ELF-1 (cell line): ENCODE measurements around the gene IL6R.

ENCODE experiments used
- DNase-seq: peaks from one replicate; pipeline ENCODE4 v3.0.0-alpha.2; 2016; ENCODE audit warnings: low read depth, low spot score

The IL6R gene

DNA sequence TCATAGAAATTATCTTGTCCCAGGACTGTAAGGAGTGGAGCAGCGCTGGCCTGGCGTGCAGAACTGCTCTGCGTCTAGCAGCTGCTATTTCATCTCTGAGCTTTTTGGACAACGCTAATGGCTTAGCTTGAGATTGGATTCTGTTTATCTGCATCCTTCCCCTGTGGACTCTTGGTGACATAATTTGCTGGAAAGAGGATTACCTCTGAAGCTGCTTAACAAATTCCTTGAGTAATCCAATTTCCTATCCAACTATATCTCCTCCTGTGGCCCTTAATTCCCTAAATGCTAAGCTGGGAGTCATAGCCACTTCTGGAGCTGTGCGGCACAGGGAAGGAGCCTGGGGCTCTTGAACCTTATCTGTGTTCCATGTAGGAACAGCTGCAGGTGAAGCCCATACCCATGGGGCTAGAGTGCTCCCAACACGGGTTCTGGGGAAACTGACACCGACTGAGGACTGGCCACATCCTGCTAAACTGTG lies 43.2 kb downstream of the IL6R start:
- no peak for DNase-seq

DNA sequence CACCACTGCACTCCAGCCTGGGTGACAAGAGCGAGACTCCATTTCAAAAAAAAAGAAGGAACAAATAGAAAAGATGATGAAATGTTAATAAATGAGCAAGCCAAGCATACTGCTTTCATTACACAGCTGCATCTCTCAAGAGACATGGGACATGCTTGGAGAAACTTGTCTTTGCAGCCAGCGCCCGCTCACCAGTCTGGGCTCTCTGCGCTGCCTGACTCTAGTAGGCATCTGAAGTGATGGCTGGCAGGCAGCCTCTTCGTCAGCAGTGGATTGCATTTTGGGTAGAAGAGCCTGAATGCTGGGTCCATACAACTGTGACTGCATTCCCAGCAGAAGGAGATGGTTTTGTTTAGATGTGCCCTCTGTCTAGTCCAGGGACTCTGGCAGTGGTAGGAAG lies 48.0 kb downstream of the IL6R start:
- no peak for DNase-seq

DNA sequence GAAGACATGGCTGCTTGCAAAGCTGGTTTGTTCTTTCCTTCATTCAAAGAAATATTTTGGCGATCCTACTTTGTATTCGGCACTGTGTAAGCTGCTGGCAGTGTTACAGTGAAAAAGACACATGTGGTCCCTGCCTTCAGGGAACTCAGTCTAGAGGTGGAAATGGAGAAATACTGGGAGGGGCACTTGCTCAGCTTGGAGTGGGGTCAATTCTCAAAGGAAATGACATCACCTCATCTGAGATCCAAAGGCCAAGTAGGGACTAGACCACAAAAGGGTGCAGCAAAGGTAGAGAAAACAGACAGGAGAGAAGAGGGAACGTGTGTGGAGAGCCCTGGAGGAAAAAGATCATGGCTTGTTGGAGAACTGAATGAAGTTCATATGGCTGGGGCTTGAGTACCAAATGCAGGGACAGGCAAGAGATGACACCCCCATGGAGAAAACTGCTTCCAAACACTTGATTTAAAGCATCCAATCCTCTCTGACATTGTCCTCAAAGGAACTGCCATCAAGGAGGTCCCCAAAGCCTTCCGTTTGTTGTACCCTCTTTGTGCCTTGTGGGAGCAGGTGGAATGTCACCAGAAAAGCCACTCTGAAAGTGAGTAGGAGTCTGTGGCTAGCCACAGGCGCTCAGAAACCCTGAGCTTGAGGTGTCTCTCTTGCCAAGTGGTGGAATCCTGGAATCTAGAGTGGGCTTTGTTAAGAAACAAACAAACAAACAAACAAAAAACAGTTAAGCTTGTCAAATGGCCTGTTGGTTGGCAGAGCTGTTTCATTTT lies 48.6 kb downstream of the IL6R start:
- no peak for DNase-seq

DNA sequence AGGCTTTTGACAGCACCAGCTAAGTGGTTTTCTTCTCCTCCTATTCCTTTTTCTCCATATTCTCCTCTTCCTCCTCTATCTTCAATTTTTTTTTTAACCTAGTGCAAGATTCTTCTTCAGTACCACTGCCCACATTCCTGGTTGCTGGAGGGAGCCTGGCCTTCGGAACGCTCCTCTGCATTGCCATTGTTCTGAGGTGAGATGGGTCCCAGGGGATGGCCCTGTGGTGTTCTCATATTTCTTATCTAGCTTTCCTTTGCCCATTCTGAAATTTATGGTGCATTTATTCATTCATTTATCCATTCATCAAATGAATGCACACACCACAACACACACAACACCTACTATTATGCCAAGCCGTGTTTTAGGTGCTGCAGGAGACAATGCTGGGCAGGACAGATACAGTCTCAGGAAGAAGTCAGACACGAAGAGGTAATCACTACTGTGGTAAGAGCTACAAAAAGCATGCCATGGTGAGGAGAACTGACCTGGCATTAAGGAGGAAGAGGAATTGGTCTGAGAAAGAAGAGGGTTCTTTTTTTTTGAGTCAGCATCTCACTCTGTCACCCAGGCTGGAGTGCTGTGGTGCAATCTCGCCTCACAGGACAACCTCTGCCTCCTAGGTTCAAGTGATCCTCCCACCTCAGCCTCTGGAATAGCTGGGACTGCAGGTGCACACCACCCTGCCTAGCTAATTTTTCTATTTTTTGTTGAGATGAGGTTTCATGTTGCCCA lies 49.4 kb downstream of the IL6R start:
- DNase-seq = no peak

DNA sequence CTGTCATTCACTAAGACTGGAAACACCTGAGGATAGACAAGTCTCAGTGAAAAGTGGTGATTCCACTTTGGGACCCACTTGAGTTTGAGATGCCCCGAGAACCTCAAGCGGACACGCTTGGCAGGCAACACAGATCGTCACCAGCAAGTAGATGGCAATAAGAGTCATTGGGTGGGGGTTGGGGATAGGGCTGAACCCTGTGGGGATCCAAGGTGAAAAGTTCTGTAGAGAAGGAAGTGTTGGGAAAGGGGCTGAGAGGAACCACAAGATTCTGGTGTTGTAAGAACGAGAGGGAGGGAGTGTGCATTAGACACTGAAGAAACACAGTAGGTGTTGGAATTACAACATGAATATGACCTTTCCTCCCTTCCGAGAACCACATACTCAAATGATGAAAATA lies 51.5 kb downstream of the IL6R start:
- no peak for DNase-seq

DNA sequence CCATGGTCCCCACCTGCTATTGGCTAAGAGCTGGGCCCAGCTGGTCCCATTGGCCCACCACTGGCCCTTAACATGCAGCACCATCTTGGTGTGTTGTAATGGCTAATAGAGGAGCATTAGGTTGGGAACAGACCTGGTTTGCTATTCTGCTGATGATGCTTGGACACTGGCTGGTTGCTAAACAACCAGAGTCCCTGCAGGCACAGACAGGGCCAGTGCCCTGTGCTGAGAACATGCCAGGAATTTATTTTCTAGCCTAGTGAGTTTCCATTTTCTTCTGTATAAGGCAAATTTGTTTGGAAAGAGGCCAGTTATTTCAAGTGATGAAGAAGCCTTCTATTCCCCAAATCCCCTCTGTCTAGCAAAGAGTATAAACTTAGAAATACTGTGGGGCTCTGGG lies 53.9 kb downstream of the IL6R start:
- DNase-seq = no peak

DNA sequence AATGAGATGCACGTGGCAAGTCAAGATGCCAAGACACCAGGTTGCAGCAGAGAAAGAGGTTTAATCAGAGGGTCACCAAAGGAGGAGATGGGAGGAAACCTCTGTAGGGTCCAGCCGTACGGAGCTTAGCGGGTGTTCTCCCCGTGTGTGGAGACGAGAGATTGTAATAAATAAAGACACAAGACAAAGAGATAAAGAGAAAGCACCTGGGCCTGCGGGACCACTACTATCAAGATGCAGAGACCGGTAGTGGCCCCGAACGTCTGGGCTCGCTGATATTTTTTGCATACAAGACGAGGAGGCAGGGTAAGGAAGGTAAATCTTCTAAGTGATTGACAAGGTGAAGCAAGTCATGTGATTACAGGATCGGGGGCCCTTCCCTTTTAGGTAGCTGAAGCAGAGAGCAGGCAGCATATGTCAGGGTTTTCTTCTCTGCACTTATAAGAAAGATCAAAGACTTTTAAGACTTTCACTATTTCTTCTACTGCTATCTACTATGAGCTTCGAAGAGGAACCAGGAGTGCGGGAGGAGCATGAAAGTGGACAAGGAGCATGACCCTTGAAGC lies 55.6 kb downstream of the IL6R start:
- no peak for DNase-seq

DNA sequence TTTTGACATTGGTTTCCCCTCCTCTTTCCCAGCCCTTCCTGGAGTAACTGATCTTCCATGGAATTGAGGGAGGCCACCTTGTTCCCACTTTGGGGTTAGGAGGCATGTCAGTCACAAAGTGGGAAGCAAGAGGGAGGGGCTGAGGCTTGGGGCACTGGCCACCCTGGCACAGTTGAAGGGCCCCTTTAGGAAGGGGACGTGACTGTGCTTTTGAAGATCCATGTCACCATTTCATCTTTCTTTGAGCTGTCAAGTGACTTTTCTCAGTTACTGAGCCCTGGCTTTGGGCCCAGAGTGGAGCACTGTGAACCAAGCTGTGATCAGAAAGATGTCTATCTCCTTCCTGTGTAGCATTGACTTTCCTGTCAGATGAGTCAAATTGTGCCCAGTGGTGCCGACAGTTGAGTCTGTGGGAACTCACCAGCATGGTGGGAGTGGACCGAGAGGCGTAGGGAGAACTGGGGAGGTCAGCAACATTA lies 58.4 kb downstream of the IL6R start:
- DNase-seq = no peak

DNA sequence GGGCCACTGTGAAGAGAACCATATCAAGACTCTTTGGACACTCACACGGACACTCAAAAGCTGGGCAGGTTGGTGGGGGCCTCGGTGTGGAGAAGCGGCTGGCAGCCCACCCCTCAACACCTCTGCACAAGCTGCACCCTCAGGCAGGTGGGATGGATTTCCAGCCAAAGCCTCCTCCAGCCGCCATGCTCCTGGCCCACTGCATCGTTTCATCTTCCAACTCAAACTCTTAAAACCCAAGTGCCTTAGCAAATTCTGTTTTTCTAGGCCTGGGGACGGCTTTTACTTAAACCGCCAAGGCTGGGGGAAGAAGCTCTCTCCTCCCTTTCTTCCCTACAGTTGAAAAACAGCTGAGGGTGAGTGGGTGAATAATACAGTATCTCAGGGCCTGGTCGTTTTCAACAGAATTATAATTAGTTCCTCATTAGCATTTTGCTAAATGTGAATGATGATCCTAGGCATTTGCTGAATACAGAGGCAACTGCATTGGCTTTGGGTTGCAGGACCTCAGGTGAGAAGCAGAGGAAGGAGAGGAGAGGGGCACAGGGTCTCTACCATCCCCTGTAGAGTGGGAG lies 60.6 kb downstream of the IL6R start:
- no peak for DNase-seq

DNA sequence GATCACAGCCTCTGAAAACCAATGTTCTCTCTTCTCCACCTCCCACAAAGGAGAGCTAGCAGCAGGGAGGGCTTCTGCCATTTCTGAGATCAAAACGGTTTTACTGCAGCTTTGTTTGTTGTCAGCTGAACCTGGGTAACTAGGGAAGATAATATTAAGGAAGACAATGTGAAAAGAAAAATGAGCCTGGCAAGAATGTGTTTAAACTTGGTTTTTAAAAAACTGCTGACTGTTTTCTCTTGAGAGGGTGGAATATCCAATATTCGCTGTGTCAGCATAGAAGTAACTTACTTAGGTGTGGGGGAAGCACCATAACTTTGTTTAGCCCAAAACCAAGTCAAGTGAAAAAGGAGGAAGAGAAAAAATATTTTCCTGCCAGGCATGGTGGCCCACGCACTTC lies 61.1 kb downstream of the IL6R start:
- no peak for DNase-seq

DNA sequence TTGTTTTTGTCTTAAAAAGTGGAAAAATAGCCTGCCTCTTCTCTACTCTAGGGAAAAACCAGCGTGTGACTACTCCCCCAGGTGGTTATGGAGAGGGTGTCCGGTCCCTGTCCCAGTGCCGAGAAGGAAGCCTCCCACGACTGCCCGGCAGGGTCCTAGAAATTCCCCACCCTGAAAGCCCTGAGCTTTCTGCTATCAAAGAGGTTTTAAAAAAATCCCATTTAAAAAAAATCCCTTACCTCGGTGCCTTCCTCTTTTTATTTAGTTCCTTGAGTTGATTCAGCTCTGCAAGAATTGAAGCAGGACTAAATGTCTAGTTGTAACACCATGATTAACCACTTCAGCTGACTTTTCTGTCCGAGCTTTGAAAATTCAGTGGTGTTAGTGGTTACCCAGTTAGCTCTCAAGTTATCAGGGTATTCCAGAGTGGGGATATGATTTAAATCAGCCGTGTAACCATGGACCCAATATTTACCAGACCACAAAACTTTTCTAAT lies 61.8 kb downstream of the IL6R start:
- no peak for DNase-seq

DNA sequence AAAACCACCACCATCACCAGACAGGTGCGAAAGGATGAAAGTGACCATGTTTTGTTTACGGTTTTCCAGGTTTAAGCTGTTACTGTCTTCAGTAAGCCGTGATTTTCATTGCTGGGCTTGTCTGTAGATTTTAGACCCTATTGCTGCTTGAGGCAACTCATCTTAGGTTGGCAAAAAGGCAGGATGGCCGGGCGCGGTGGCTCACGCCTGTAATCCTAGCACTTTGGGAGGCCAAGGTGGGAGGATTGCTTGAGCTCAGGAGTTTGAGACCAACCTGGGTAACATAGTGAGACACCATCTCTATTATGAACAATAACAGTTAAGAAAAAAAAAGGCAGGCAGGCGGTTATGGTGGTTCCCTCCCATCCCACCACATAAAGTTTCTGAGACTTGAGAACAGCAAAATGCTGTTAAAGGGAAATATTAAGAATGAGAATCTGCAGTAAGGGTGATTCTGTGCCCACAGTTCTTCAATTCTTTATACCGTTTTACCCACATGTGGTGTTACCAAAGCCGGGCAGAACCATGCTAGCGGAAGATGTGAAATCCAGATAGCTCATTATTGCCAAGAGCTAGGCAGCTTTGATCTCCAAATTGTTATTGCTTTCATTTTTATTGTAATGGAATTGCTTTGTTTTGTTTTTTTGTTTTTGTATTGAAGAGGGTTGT lies 62.4 kb downstream of the IL6R start:
- no peak for DNase-seq

DNA sequence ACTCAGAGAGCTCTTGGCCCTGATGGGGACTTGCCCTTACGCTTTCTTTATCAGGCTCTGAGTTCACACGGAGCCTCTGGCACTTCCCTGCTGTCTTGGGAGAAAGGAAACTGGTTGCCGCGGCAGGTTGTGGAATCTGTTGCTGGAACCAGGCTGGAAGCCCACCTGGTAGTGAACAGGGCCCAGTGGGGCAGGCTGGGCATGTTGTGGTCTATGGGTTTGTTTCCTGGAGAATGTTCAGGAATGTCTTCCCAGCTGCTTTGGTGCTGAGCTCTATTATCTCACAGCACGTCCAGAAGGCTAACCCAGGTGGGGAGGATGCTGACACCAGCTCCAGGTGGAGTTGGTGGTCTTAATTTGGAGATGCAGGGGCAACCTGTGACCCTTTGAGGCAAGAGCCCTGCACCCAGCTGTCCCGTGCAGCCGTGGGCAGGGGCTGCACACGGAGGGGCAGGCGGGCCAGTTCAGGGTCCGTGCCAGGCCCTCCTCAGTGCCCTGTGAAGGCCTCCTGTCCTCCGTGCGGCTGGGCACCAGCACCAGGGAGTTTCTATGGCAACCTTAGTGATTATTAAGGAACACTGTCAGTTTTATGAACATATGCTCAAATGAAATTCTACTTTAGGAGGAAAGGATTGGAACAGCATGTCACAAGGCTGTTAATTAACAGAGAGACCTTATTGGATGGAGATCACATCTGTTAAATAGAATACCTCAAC lies 63.5 kb downstream of the IL6R start:
- DNase-seq = no peak

DNA sequence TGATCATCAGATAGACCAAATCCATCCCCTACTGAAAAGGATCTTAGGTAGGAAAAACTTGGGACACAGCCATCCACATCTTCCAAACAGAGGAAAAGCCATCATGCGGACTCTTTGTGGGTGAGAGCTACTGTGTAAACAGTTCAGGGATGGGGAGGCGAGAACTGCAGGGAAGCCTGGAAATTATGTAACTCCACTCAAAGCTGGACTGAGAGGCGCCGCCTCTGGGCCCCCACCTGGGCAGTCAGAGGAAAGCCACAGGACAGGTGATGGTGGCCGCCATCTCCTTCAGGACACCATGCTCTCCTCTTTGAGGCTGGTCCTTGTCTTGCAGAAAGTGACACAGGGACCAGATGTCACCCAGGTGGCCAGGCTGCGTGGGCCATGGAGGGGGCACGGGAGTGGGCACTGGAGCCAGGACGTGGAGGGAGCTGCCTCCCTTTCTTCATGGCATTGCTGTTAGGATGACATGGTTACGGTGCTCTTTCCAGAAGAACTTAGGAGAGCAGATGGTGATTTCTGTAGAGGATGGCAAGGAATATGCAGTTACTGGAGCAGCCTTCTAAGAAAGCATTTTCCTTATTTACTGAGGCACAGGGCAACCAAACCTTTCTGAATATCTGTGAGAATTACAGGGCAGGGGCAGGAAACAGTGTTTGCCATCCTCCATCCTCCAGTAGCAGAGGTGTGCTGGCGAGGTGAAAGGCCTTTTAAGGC lies 64.9 kb downstream of the IL6R start:
- DNase-seq = no peak

DNA sequence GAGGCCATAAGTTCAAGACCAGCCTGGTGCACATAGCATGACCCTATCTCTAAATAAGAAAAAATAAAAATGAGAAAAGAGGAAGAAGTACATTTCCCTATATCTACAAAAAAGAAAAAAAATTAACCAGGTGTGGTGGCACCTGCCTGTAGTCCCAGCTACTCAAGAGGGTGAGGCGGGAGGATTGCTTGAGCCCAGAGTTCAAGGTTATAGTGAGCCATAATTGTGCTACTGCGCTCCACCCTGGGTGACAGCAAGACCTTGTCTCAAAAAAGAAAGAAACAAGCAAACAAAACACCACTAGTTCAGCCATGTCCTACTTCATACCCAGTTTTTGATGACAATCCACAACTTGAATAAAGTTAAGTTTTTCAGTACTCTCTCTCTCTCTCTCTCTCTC lies 66.2 kb downstream of the IL6R start:
- DNase-seq = no peak

DNA sequence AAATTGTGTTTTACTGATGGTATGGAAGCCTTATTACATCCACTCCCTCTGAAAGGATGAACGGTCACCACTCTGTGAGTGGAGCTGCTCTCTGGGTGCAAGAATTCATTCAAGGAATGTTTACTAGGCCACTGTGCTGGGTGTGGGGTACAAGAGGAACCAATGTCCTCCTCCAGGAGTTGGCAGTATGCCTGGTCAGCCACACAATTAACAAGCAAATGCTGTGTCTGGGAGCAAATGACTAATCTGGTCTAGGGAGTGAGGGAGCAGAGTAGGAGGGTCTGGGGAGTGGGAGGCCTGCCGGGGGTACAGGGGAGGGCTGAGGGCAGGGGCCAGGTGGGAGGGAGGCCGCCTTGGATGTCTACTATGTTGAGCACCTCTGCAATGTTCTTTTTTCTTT lies 69.7 kb downstream of the IL6R start:
- no peak for DNase-seq

DNA sequence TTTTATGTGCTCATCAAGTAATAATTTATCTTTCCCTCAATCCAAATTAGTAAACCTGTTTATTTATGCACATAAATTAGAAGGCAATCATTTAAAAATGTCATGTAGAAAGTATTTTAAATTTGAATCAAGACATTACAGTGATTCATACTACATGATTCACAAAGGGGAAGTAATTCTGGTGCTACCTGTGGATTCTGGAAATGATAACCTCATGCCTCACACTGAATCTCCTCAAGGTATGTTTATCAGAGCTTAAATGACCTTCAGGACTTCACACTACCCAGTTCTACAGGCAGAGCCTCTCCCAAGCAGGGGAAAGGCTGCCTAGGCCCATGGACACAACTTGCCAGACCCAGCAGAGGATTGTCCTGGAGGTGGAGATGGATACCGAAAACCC lies 71.6 kb downstream of the IL6R start:
- no peak for DNase-seq

DNA sequence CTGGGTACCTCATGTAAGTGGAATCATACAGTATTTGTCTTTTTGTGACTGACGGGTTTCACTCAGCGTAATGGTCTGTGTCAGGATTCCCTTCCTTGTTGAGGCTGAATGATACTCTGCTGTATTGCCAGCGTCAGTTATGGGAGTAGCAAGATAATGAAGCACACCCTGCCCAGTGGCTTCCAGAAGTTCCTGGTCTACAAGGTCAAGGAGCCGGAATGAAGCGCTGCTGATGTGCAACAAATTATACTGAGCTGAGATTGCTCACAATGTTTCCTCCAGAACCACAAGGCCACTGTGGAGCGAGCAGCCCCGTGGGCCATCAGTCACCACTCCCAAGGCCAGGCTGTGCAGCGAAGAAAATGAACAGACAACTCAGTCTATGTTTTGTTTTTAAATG lies 72.9 kb downstream of the IL6R start:
- no peak for DNase-seq

DNA sequence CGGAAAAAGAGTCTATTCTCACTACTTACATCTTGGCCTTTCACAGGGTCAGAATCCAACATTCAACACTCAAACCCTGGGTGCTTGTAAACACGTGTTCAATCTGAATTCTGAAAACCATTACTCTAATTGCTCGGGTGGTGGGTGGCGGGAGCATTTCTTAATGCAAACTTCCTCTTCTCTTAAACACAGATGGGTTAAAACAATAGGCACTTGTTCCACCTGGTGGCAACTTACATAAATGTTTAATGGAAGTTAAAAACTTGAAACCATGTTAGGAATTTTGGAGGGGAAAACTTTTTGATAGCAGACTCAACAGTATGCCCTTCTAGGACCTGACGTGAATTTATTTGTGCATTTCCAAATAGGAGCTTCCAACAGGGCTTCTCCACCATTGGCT lies 73.5 kb downstream of the IL6R start:
- DNase-seq = no peak

DNA sequence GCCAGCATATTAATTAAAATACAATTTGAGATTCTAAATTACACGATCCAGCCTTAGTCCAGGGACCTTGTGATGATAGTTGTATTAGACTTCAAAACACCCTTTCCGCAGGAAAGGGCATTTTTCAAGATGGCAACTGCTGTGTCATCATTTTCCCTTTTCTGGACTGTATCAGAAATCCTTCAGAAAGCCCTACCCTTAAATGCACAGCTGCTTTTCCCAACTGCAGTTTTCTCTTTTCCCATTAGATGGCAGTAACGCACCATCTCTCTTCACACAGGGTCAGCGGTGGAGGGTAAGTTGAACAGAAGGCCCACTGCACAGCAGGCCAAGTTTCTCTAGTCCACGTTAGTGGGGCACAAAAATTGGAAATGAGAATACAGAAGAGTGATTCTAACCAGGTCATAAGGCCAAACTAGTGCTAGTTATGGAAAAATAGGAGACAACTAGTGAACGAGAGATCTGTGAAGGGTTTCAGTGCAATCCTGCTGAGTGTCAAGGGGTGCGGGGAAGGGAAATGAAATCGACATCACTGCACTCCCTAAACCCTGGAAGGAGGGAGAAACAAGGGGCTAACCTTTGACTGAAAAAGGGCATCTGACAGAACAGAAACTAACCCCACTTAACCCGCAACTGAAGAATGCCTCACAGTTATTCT lies 74.8 kb downstream of the IL6R start:
- DNase-seq = peak; percentile 84
